Measurements from ENCODE around the gene UGCG. TPM values are rescaled to one million over a fixed set of nuclear protein-coding genes. Genes with fewer than 3 reads are reported as not detected.
"Not testable (repeated sequence)": the region's sequence is repeated elsewhere in the genome, so short reads cannot be mapped to it uniquely, and the experiment has no call there.

The UGCG gene
- polyA plus RNA-seq, 3 donors, result 66.8 to 86.1 (median 78.8) TPM

DNA sequence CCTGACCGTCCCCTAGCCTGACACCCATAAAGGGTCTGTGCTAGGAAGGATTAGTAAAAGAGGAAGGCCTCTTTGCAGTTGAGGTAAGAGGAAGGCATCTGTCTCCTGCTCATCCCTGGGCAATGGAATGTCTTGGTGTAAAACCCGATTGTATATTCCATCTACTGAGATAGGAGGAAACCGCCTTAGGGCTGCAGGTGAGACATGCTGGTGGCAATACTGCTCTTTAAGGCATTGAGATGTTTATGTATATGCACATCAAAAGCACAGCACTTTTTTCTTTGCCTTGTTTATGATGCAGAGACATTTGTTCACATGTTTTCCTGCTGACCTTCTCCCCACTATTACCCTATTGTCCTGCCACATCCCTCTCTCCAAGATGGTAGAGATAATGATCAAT lies 20.9 kb upstream of the UGCG start:
- DNase-seq (ENCODE audit: extremely low read depth in 1 of 11, low read depth in 9 of 11, low spot score in 4 of 11), result not testable (repeated sequence)

DNA sequence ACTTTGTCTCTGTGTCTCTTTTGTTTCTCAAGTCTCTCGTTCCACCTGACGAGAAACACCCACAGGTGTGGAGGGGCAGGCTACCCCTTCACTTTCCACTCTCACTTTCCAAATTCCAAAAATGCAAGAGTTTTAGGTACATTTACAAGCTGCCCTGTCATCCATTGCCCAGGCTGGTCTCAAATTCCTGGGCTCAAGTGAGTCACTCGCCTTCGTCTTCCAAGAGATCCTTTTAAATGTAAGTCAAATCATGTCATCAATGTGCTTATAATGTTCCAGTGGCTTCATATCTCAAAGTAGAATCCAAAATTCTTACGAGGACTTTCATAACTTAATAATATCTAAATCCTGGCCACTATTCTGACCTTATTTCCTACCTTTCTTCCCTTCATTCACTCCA lies 20.4 kb upstream of the UGCG start:
- no peak for DNase-seq (ENCODE audit: extremely low read depth in 1 of 11, low read depth in 9 of 11, low spot score in 4 of 11)

DNA sequence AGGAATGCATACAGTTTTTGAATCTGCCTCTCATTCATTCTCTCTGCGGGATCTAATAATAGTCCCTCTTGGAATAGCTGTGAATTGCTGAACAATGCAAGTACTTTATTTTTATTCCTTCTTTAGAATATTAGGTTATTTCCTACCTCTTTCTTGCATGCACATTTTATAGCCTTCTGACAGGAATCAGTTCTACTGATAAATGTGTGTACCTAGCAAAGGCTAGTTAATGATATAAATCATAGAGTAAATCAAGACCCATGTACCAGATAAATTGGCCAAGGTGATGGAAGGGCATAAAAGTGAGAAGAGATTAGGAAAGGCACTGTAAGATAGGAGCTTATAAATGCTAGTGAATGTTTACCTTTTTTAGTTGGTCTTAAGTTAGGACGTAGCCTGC lies 19.2 kb upstream of the UGCG start:
- no peak for DNase-seq (ENCODE audit: extremely low read depth in 1 of 11, low read depth in 9 of 11, low spot score in 4 of 11)

DNA sequence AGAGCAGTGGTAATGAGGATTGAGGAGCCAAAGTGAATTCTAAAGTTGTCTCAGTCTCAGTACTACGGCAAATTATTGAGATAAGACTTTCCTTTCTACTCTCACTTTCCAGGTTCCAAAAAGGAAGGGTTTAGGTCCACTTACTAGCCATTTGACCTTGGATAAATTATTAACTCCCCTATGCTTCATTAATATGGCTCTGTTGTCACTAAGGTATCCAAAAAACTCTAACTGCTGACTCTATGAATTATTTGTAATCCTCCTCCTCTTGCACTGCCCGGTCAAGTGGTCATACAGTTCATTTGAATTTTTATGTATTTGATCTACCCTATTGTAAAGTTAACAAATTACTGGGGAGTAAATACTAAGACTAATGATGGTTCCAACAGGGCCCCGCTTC lies 17.7 kb upstream of the UGCG start:
- no peak for DNase-seq (ENCODE audit: extremely low read depth in 1 of 11, low read depth in 9 of 11, low spot score in 4 of 11)

DNA sequence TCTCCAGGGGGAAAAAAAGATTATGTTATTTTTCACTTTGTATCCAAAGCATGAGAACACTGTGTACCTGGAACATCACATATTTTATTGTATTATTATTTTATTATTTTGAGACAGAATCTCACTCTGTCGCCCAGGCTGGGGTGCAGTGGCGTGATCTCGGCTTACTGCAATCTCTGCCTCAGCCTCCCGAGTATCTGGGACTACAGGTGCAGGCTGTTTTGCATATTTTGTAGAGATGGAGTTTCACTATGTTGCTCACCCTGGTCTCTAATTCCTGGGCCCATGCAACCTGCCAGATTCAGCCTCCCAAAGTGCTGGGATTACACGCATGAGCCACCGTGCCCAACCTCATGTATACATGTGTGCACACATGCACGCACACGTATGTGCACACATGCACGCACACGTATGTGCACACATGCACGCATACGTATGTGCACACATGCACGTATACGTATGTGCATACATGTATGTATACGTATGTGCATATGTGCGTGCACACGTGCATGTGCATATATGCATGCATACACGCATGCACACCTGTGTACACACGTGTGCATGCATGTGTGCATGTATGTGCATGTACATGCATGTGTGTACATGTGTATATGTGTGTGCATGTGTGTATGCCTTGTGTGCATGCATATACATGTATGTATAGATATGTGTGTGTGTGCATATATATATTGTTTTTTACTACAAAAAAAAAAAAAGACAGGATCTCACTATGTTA lies 9.5 kb upstream of the UGCG start:
- DNase-seq (ENCODE audit: extremely low read depth in 1 of 11, low read depth in 9 of 11, low spot score in 4 of 11), result no peak

DNA sequence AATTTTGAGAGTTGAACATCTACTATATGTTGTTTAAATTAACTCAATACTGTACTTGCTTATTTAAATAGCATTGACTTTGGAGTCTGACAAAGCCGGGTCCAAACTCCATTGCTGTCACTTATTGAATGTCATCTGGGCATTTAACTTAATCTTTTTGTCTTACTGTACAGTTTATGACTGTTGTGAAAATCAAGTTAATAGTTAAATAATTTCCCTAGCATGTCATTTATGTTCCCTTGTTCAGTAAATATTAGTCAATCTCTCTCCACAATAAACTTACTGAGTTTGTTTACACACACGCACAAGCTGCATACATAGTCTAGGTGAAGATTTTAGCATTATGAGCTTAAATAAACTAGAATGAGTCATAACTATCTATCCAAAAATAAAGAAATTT lies 6.3 kb upstream of the UGCG start:
- DNase-seq (ENCODE audit: extremely low read depth in 1 of 11, low read depth in 9 of 11, low spot score in 4 of 11), result no peak

DNA sequence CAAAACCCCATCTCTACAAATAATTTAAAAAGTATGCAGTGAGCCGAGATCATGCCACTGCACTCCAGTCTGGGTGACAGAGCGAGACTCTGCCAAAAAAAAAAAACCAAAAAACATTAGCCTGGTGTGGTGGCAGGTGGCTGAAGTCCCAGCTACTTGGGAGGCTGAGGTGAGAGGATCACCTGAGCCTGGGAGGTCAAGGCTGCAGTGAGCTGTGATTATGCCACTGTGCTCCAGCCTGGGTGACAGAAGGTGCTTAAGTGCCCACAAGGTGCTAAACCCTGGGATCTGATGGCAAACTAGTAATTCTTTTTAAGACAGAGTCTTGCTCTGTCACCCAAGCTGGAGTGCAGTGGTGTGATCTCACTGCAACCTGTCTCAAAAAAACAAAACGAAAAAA lies 5.7 kb upstream of the UGCG start:
- not testable (repeated sequence) for DNase-seq (ENCODE audit: extremely low read depth in 1 of 11, low read depth in 9 of 11, low spot score in 4 of 11)

DNA sequence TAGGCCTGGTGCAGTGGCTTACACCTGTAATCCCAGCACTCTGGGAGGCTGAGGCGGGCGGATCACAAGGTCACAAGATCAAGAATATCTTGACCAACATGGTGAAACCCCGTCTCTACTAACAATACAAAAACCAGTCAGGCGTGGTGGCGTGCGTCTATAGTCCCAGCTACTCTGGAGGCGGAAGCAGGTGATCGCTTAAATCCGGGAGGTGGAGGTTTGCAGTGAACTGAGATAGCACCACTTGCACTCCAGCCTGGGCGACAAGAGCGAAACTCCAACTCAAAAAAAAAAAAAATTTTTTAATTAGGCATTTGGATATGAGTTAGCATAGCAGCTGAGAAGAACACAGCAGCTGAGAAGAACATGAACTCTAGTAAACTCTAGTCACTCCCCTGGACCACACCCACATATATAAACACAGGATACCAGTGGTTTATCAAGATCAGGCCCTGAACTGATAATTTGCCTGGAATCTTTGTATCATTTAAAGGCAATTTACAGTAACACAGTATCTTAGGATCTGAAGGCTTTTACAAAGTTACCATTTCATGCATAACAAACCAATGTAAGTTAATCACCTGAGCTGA lies 4.6 kb upstream of the UGCG start:
- DNase-seq (ENCODE audit: extremely low read depth in 1 of 11, low read depth in 9 of 11, low spot score in 4 of 11), result no peak

DNA sequence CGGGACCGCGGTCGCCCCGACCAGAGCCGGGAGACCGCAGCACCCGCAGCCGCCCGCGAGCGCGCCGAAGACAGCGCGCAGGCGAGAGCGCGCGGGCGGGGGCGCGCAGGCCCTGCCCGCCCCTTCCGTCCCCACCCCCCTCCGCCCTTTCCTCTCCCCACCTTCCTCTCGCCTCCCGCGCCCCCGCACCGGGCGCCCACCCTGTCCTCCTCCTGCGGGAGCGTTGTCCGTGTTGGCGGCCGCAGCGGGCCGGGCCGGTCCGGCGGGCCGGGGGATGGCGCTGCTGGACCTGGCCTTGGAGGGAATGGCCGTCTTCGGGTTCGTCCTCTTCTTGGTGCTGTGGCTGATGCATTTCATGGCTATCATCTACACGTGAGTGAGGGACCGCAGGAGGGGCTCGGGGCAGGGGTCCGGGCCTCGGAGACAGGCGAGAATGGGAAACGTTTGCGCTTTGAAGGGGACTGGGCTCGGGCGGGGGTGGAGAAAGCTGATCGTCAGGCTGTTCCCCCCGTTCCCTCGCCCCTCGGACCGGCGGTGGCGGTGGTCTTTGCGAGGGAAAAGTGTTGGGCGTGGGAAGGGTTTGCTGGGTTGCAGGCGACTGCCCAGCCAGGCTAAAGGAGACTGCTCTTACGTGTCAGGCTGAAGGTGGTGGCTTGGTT lies 457 bp downstream of the UGCG start:
- peak in 10 of 11 donors; percentile 37 to 64 (median 56) for DNase-seq (ENCODE audit: extremely low read depth in 1 of 11, low read depth in 9 of 11, low spot score in 4 of 11)

DNA sequence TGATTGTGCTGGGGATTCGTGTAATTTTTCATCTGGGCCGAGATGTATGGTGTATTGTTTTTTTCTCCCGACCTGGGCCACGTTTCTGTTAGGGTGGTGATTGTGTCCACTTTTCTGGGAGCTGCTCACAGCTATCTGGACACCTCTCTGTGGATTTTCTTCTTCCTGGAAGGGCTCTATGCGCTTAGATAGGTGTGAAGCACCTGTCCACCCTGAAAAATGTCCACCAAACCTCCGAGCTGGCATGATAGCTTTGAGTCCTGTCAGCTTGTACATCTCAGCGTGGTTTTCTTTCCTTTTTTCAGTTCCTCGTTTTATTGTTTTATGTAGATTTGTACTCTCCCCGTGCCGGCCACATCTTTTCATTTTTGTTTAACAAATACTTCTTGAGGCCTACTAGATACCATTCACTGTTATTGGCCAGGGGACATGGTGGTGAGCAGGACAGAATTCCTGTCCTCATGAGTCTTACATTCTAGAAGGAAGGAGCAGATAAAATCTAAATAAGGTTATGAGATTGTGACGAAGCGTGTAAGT lies 1.1 kb downstream of the UGCG start:
- DNase-seq (ENCODE audit: extremely low read depth in 1 of 11, low read depth in 9 of 11, low spot score in 4 of 11), result peak in 3 of 11 donors; percentile 12 to 39 (median 25)

DNA sequence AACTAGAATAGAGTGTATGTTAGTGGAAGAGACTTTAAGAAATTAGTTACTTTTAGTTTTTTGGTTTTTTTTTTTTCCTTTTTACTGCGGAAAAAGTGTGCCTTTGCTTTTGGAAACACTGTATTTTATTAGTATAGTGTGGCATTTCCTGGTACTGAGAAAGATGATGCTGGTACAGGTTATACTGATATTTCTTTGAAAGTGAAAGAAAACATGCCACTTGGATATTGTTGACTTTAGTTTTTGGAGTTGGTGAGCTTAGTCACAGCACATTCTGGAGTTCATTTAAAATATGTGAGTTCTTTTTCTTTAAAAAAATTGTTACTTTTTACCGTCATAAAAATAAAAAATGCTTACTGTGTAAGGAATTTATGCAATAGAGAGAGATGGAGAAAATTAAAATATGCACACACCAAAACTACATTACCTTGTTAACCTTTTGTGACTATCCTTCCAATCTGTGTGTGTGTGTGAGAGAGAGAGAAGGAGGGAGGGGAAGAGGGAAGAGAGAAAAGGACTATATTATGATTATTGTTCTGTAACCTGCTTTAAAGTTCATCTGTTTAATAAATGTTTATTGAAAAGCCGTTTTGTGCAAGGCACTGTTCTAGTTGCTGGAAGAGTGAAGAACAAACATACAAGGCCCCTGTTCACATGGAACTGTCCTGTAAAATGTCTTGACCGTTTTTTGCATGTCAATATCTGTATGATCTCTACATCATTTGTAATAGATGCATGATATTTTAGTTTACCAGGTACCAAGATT lies 1.9 kb downstream of the UGCG start:
- DNase-seq (ENCODE audit: extremely low read depth in 1 of 11, low read depth in 9 of 11, low spot score in 4 of 11), result no peak

DNA sequence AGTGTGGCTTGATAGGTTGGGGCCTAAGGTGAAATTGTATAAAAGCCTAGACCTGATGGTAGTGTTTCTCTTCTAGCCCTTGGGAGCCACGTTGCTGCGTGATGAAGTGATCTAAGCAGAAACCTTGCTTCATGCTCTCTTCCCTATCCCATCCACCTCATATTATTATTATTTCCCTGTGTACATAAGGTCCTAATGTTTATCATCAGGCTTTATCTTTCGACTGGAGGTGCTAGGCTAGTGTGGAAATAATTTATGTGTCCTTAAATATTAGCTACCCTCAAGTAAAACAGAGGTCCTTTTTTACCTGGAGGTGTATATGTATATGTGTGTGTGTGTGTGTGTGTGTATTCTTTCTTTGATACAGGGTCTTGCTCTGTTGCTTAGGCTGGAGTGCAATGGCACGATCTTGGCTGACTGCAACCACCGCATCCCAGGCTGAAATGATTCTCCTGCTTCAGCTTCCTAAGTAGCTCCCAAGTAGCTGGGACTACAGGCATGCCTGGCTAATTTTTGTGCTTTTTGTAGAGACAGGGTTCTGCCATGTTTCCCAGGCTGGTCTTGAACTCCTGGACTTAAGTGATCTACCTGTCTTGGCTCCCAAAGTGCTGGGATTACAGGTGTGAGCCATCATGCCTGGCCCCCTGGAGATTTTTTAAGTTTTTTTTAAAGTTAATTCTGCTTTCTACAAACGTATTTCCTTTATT lies 3.7 kb downstream of the UGCG start:
- DNase-seq (ENCODE audit: extremely low read depth in 1 of 11, low read depth in 9 of 11, low spot score in 4 of 11), result no peak

DNA sequence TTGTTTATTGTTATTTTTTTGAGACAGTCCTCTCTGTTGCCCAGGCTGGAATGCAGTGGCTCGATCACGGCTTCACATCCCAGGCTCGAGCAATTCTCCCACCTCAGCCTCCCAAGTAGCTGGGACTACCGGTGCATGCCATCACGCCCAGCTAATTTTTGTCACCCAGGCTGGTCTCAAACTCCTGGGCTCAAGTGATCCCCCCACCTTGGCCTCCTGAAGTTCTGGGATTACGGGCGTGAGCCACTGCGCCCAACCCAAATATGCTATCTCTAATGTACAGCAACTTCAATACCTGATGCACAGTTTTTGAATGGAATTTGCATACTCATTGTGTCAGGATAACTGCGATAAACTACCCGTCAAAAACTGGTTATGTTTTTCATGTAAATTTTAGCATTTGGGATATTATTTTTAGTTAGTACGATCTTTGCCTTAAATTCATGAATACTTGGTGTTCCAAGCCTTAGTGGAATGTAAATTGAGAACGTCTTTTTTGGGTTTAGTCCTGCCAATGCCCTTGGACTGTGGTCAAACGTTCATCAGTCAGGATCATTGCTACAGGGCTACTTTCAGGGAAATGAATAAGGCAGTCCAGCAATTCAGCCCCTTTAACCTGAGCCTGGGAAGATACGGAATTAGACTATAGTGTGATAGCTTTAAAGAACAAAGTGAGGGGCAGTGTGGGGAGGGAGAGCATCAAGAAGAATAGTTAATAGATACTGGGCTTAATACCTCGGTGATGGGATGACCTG lies 4.4 kb downstream of the UGCG start:
- DNase-seq (ENCODE audit: extremely low read depth in 1 of 11, low read depth in 9 of 11, low spot score in 4 of 11), result no peak

DNA sequence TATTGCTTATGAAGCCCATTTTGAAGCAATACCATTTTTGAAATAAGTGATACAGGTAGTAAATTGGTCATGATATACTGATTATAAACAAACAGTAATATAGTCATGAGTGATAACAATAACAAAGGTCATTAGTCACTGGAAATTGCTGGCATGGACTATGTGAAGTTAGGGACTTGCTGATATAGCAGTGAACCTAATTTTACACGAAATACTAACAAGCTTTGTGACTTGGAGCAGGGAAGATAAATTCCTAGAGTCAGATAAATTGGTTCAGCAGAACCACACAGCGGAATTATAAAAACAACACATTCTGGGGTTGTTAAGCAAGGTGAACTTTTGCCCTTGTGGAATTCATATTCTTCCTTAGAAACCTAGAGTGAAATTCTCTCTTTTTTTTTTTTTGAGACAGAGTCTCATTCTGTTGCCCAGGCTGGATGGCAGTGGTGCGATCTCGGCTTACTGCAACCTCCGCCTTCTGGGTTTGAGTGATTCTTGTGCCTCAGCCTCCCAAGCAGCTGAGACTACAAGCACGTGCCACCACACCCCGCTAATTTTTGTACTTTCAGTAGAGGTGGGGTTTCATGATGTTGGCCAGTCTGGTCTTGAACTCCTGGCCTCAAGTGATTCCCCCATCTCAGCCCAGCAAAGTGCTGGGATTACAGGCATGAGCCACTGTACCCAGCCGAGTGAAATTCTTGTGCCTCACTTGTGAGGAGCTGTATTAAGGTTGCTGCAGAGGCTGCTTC lies 6.0 kb downstream of the UGCG start:
- DNase-seq (ENCODE audit: extremely low read depth in 1 of 11, low read depth in 9 of 11, low spot score in 4 of 11), result no peak

DNA sequence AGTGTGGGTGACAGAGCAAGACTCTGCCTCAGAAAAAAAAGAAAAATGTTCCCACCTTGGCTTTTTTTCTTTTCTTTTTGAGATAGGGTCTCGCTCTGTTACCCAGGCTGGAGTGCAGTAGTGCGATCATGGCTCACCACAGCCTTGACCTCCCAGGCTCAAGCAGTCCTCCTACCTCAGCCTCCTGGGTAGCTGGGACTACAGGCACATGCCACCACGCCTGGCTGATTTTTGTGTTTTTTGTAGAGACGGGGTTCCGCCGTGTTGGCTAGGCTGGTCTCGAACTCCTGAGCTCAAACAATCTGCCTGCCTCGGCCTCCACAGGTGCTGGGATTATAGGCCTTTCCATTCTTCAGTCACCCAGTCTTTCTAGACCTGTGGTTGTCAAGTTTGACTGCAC lies 6.9 kb downstream of the UGCG start:
- not testable (repeated sequence) for DNase-seq (ENCODE audit: extremely low read depth in 1 of 11, low read depth in 9 of 11, low spot score in 4 of 11)

DNA sequence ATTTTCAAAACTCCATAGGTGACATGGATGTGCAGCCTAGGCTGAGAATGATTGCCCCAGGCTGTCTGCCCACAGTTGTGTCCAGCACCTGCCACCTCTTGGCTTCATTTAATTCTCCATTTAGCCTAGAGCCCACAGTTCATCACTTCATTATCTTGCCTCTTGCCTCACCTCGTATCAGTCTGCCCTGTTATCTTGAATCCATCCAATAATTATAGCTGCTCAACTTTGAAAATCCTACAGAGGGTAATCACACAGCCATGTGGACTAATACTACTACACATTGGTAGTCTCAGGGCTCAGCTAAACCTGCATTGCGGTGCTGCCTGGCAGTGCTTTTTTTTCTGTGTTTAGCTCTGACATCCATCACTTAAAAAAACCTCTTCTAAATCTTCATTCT lies 7.4 kb downstream of the UGCG start:
- DNase-seq (ENCODE audit: extremely low read depth in 1 of 11, low read depth in 9 of 11, low spot score in 4 of 11), result no peak

DNA sequence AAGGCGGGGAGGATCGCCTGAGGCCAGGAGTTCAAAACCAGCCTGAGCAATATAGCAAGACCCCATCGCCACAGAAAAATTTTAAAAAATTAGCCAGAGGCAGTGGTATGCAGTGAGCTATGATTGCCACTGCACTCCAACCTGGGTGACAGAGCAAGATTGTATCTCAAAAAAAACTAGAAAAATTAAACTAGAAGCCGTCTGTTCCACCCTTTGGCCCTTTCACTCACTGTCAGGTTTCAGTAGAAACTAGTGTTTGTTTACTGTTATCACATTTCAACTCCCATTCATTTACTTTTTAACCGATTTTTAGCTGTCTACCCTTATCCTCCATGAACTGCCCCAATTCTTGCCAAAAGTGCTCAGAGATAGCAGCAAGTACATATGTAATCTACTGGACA lies 8.3 kb downstream of the UGCG start:
- DNase-seq (ENCODE audit: extremely low read depth in 1 of 11, low read depth in 9 of 11, low spot score in 4 of 11), result no peak

DNA sequence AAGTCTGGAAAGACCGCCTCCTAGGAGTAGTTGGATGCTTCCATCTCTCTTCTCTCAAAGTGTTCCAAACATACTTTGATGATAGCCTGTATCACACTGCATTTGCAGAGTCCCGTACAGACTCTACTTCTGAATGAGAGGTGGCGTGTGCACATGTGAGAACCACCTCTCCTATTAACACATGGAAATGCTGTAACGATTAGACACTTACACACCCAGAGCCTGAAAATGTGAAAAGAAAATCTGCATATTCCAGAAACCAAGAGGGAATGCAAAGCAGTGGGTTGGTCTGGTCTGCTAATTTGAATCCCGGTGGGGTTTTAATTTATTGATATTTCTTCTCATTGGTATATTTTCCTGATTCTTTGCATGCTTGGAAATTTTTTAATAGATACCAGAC lies 10.5 kb downstream of the UGCG start:
- no peak for DNase-seq (ENCODE audit: extremely low read depth in 1 of 11, low read depth in 9 of 11, low spot score in 4 of 11)
